Stomach (tissue), 4 donors: ENCODE data around the gene GPR68.

Experiments
- CTCF ChIP-seq, 7 experiments: fragments of 450-650 bp in 4 of 7; fragments of 200-600 bp in 3 of 7; sonication (generic) in 3 of 7; IDR thresholded peaks; one replicate each; pipeline ENCODE4 v1.5.1; 2016 to 2019; ENCODE audit warnings: antibody characterized with exemption in 7 of 7, control low read depth in 2 of 7, mild to moderate bottlenecking in 1 of 7
- EP300 ChIP-seq: sonication (generic); formaldehyde crosslinking; IDR thresholded peaks from one replicate; pipeline ENCODE4 v1.6.1; 2017; ENCODE audit warnings: antibody characterized with exemption

DNA sequence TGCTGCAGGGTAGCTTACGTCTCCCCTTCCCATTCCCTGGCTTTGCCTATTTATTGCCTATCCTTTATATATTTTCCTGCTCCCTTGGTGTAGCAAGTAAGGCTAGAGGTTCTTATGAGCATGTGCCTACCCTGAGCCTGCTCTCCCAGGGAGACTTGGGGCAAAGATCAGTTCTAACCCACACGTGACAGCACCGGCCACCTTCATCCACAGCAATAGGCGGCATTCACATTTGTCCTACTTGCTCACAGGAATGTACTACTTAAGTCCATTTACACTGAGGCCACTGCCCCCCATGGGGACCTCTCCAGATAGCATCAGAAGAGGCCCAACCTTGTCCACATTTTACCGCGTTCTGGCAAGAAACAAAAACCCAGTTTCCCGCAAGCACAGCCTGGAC, 8.7 kb downstream of the GPR68 start:
- TF ChIP-seq CTCF (IDR thresholded peaks at IDR 0.05) (no peak), EP300 (no peak)
